WI38 (cell line): ENCODE results near the gene THSD7B.
"Not testable (repeated sequence)": the region's sequence is repeated elsewhere in the genome, so short reads cannot be mapped to it uniquely, and the experiment has no call there.

ENCODE experiments used
- H3K4me3 ChIP-seq: 2 replicates; pipeline ENCODE4 v1.5.1; 2011; ENCODE audit warnings: low read depth, mild to moderate bottlenecking, control low read depth, low read length
- CTCF ChIP-seq: IDR thresholded peaks from 2 replicates; pipeline ENCODE4 v1.5.1; 2012; ENCODE audit warnings: low read depth, mild to moderate bottlenecking, control low read depth, low read length

The THSD7B gene

GRCh38 chr2:137539336-137539735, 774.0 kb downstream of the THSD7B start:
- TF ChIP-seq CTCF, result no peak
- H3K4me3 ChIP-seq, result no peak overlapping the region

GRCh38 chr2:137547842-137548241, 782.5 kb downstream of the THSD7B start:
- H3K4me3 ChIP-seq, result no peak overlapping the region
- no peak for TF ChIP-seq CTCF

GRCh38 chr2:137566387-137566786, 801.0 kb downstream of the THSD7B start:
- TF ChIP-seq CTCF, result no peak
- H3K4me3 ChIP-seq, result no peak overlapping the region

- H3K4me3 ChIP-seq, result no peak overlapping the region
- TF ChIP-seq CTCF, result no peak
Measured at GRCh38 chr2:137570484-137570883, 805.1 kb downstream of the THSD7B start.

- H3K4me3 ChIP-seq, result not testable (repeated sequence)
Measured at GRCh38 chr2:137587834-137588233, 822.5 kb downstream of the THSD7B start.

- not testable (repeated sequence) for H3K4me3 ChIP-seq
Measured at GRCh38 chr2:137588578-137588977, 823.2 kb downstream of the THSD7B start.

GRCh38 chr2:137590102-137590501, 824.8 kb downstream of the THSD7B start:
- no peak for TF ChIP-seq CTCF
- no peak overlapping the region for H3K4me3 ChIP-seq

- no peak for TF ChIP-seq CTCF
- H3K4me3 ChIP-seq, result no peak overlapping the region
Measured at GRCh38 chr2:137607722-137608318, 842.5 kb downstream of the THSD7B start.

- H3K4me3 ChIP-seq, result no peak overlapping the region
- TF ChIP-seq CTCF, result no peak
Measured at GRCh38 chr2:137638932-137639331, 873.6 kb downstream of the THSD7B start.
